H1 (cell line): Measurements from ENCODE around the gene FBLN5.
"Not testable (repeated sequence)": the region's sequence is repeated elsewhere in the genome, so short reads cannot be mapped to it uniquely, and the experiment has no call there.

Source experiments
- BRCA1 ChIP-seq: IDR thresholded peaks from 2 replicates; pipeline ENCODE4 v1.6.1; 2012; ENCODE audit warnings: low read depth, low read length, improper control_type of control experiment
- TF ChIP-seq, protein P1 (sequence below): IDR thresholded peaks from 2 replicates; pipeline ENCODE4 v1.6.1; 2012; ENCODE audit warnings: inconsistent platforms

- TF ChIP-seq, protein P1, sequence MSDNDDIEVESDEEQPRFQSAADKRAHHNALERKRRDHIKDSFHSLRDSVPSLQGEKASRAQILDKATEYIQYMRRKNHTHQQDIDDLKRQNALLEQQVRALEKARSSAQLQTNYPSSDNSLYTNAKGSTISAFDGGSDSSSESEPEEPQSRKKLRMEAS, result not testable (repeated sequence)
- TF ChIP-seq BRCA1, result not testable (repeated sequence)
Measured at GRCh38 chr14:91871401-91871800, 76.1 kb downstream of the FBLN5 start.
